ENCODE results near the gene UBAC2. TPM values are rescaled to one million over a fixed set of nuclear protein-coding genes. Genes with fewer than 3 reads are reported as not detected.
A peak's percentile ranks its signal among the peaks of the same experiment; 100 is the strongest.

Gene UBAC2
- total RNA-seq, 1 donor, result 36.9 TPM

DNA sequence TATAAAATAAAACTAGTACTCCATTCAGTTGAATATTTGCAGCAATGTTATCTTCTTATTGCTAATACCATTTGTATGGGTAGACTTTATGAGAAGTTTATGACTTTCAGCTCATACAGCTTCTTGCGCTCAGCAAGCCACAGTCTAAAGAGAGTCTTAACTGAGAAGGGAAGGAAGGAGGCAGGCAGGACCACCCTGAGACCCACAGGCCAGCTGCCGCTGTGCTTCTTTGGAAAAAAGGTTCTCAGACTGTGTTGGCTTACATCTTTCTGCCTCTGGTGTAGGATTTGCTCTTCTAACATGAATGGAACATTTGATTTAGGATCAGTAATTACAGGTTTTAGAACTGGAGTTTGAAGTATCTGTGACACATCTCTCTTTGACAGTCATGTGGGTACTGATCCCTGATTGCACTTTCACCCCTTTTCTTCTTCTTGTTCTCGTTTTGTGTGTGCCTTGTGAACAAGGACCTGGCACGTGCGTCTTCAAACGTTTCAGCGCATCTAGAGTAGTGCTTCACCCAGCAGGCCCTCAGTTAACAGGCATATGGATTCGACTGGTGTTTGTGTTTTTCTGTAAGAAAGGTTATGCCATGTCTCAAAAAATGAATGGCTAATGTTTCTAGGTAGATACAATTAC, 64.6 kb downstream of the UBAC2 start:
- no peak for DNase-seq (ENCODE audit: insufficient read length, low spot score, missing footprints)
- Histone ChIP-seq H3K27me3 (ENCODE audit: insufficient read depth, low read length) (no peaks in the 10 kb centered on the region), H3K4me1 (ENCODE audit: insufficient read depth, low read length) (no peaks in the 10 kb centered on the region), H3K9me3 (ENCODE audit: low read depth, low read length) (no peaks in the 10 kb centered on the region), H2AFZ (ENCODE audit: low read length) (no peak overlapping the region), H3K79me2 (ENCODE audit: insufficient read depth, low read length) (no peaks in the 10 kb centered on the region), H3K4me3 (ENCODE audit: insufficient read depth, low read length) (no peak overlapping the region), H4K20me1 (ENCODE audit: insufficient read depth, low read length) (peaks cover 11% of the 10 kb centered on the region), H3K36me3 (ENCODE audit: insufficient read depth, low read length) (no peaks in the 10 kb centered on the region), H3K27ac (ENCODE audit: low read depth, low read length) (no peak overlapping the region), H3K4me2 (ENCODE audit: insufficient read depth, low read length) (no peak overlapping the region)
- no peak for TF ChIP-seq CTCF (IDR thresholded peaks at IDR 0.05; ENCODE audit: extremely low read depth, low read depth, low read length)

- no peaks in the 10 kb centered on the region for H3K36me3 ChIP-seq (ENCODE audit: insufficient read depth, low read length)
- H3K4me3 ChIP-seq (ENCODE audit: insufficient read depth, low read length), result no peak overlapping the region
- peak; percentile 18 for DNase-seq (ENCODE audit: insufficient read length, low spot score, missing footprints)
- no peaks in the 10 kb centered on the region for H3K4me1 ChIP-seq (ENCODE audit: insufficient read depth, low read length)
- peak; percentile 63 for TF ChIP-seq CTCF (IDR thresholded peaks at IDR 0.05; ENCODE audit: extremely low read depth, low read depth, low read length)
- H2AFZ ChIP-seq (ENCODE audit: low read length), result no peak overlapping the region
- no peak overlapping the region for H3K4me2 ChIP-seq (ENCODE audit: insufficient read depth, low read length)
- no peaks in the 10 kb centered on the region for H3K79me2 ChIP-seq (ENCODE audit: insufficient read depth, low read length)
- H3K27ac ChIP-seq (ENCODE audit: low read depth, low read length), result no peak overlapping the region
- peaks cover 11% of the 10 kb centered on the region for H4K20me1 ChIP-seq (ENCODE audit: insufficient read depth, low read length)
- no peaks in the 10 kb centered on the region for H3K9me3 ChIP-seq (ENCODE audit: low read depth, low read length)
- no peaks in the 10 kb centered on the region for H3K27me3 ChIP-seq (ENCODE audit: insufficient read depth, low read length)
These were observed 65.3 kb downstream of the UBAC2 start for GRCh38 chr13:99265821-99266426.

- Histone ChIP-seq H3K4me1 (ENCODE audit: insufficient read depth, low read length) (no peaks in the 10 kb centered on the region), H3K4me2 (ENCODE audit: insufficient read depth, low read length) (no peak overlapping the region)
These were observed 66.2 kb downstream of the UBAC2 start for GRCh38 chr13:99266827-99267226.

More at GRCh38 chr13:99266827-99267226, 66.2 kb downstream of the UBAC2 start:
- Histone ChIP-seq H3K36me3 (ENCODE audit: insufficient read depth, low read length) (no peaks in the 10 kb centered on the region), H4K20me1 (ENCODE audit: insufficient read depth, low read length) (peaks cover 11% of the 10 kb centered on the region), H3K27ac (ENCODE audit: low read depth, low read length) (no peak overlapping the region), H3K9me3 (ENCODE audit: low read depth, low read length) (no peaks in the 10 kb centered on the region), H3K27me3 (ENCODE audit: insufficient read depth, low read length) (no peaks in the 10 kb centered on the region), H2AFZ (ENCODE audit: low read length) (no peak overlapping the region), H3K79me2 (ENCODE audit: insufficient read depth, low read length) (peaks cover 2% of the 10 kb centered on the region), H3K4me3 (ENCODE audit: insufficient read depth, low read length) (no peak overlapping the region)
- TF ChIP-seq CTCF (IDR thresholded peaks at IDR 0.05; ENCODE audit: extremely low read depth, low read depth, low read length), result no peak
- no peak for DNase-seq (ENCODE audit: insufficient read length, low spot score, missing footprints)

Measured in osteoblast (primary cell).